Measurements from ENCODE around the gene WDR81.

WDR81 gene

GRCh38 chr17:1730326-1731193 lies 6.1 kb downstream of the WDR81 start:
- TF ChIP-seq CTCF (IDR thresholded peaks at IDR 0.05; ENCODE audit: extremely low read depth, insufficient read depth, missing control alignments): no peak
- in situ Hi-C loops (cut with MboI; ENCODE audit: low pct_unique_long_range_greater_than_20kb, low sequenced_read_pairs, unreplicated experiment): no loop called here
- DNase-seq (ENCODE audit: low spot score): no peak

- no peak for DNase-seq (ENCODE audit: low spot score)
- TF ChIP-seq CTCF (IDR thresholded peaks at IDR 0.05; ENCODE audit: extremely low read depth, insufficient read depth, missing control alignments): no peak
- in situ Hi-C loops (cut with MboI; ENCODE audit: low pct_unique_long_range_greater_than_20kb, low sequenced_read_pairs, unreplicated experiment): no loop called here
Measured at GRCh38 chr17:1731194-1731506, 6.6 kb downstream of the WDR81 start.

- no peak for DNase-seq (ENCODE audit: low spot score)
- in situ Hi-C loops (cut with MboI; ENCODE audit: low pct_unique_long_range_greater_than_20kb, low sequenced_read_pairs, unreplicated experiment): no loop called here
- no peak for TF ChIP-seq CTCF (IDR thresholded peaks at IDR 0.05; ENCODE audit: extremely low read depth, insufficient read depth, missing control alignments)
Measured at GRCh38 chr17:1732241-1732832, 7.8 kb downstream of the WDR81 start.

GRCh38 chr17:1732833-1733321 lies 8.4 kb downstream of the WDR81 start:
- no peak for TF ChIP-seq CTCF (IDR thresholded peaks at IDR 0.05; ENCODE audit: extremely low read depth, insufficient read depth, missing control alignments)
- DNase-seq (ENCODE audit: low spot score): no peak
- in situ Hi-C loops (cut with MboI; ENCODE audit: low pct_unique_long_range_greater_than_20kb, low sequenced_read_pairs, unreplicated experiment): no loop called here

GRCh38 chr17:1733759-1734158 lies 9.3 kb downstream of the WDR81 start:
- no peak for TF ChIP-seq CTCF (IDR thresholded peaks at IDR 0.05; ENCODE audit: extremely low read depth, insufficient read depth, missing control alignments)
- DNase-seq (ENCODE audit: low spot score): no peak

GRCh38 chr17:1735418-1735817 lies 10.9 kb downstream of the WDR81 start:
- in situ Hi-C loops (cut with MboI; ENCODE audit: low pct_unique_long_range_greater_than_20kb, low sequenced_read_pairs, unreplicated experiment): no loop called here
- no peak for DNase-seq (ENCODE audit: low spot score)
- TF ChIP-seq CTCF (IDR thresholded peaks at IDR 0.05; ENCODE audit: extremely low read depth, insufficient read depth, missing control alignments): no peak

More at GRCh38 chr17:1733759-1734158, 9.3 kb downstream of the WDR81 start:
- in situ Hi-C loops (cut with MboI; ENCODE audit: low pct_unique_long_range_greater_than_20kb, low sequenced_read_pairs, unreplicated experiment): no loop called here
